ENCODE measurements around the gene PPIL1.

Gene PPIL1

DNA sequence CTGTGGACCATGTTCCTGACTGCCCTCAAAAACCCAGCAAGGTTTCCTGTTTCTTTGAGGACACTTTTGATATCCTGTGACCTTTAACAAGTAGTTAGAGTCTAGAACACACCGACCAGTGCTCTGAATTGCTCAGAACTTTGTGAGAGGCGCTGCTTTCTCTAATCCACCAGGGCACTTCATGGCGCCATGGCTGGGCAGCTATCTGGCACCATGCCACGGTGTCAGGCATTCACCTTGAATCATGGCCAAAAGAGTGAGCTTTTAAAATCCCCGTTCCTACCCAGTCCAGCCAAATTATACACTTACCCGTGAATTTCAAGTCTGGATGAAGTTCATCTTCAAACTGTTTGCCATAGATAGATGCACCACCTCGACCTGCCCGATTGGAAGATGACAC, 18.3 kb downstream of the PPIL1 start:
- in situ Hi-C loops (cut with MboI; ENCODE audit: low sequenced_read_pairs), result no loop called here

DNA sequence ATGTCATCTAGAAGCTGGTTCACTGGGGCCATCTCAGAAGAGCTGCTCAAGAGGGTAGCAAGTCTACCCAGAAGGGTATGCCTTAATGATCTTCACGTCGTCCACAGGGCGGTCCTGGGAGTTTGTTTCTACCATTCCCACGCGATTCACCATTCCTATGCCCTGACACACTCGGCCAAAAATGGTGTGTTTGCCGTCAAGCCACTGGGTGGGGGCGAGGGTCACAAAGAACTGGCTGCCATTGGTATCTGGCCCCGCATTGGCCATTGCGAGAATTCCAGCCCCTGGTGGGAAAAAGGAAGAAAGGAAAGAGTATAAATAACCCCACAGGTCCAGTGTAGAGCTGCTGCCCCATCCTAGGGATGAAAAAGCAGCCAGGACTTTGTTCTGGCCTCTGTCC, 18.9 kb downstream of the PPIL1 start:
- in situ Hi-C loops (cut with MboI; ENCODE audit: low sequenced_read_pairs), result no loop called here

DNA sequence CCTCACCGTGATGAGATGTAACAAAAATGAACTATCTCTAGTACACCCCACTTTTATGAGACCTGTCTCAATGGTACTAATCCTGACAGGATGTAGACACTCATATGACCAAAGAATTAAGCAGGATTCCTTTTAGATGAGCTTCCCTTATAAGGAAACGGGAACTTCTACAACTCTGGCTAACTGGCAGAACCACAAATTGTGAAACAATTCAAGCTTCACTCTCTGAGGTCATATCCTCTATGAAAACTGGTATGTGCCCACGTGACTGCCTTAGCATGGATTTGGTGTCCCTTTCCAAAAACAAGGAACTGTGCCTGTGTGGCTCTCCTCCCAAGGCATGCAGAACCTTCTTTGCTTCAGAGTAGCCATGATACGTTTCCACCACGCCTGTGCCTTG, 21.3 kb downstream of the PPIL1 start:
- in situ Hi-C loops (cut with MboI; ENCODE audit: low sequenced_read_pairs), result loop anchor here (5.0 kb wide), 1 partner anchor 81 kb away; no protein-coding TSS in a partner anchor

DNA sequence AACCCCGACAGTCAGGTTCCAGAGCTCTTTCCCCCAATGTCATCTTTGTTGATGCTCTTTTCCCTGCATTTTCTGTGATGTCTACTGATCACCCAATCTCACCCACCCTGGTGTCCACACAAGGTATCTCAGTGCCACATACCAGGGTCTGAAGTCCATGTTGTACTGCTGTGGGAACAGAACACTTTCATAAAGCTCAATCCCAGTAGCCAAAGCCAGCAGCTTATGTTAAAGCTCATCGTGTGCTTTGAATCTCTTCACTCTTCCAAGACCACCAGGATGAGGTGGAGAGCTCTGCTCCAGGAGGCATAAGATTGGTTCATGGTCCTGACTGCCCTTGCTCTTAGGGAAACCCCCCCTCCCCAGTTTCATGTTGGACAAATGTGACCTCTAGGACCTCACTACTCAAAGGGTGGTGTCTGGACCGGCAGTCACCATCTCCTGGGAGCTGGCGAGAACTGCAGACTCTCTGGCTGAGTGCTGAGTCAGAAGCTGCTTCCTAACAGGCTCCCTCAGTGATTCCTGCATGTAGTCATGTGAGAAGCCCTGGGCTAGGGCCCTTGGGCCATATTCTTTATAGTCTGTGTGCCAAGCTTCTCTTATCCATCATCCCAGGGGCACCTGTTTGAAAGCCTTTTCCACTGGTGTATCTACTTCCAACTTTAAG, 22.0 kb downstream of the PPIL1 start:
- in situ Hi-C loops (cut with MboI; ENCODE audit: low sequenced_read_pairs), result loop anchor here (5.0 kb wide), 1 partner anchor 80 kb away; no protein-coding TSS in a partner anchor

DNA sequence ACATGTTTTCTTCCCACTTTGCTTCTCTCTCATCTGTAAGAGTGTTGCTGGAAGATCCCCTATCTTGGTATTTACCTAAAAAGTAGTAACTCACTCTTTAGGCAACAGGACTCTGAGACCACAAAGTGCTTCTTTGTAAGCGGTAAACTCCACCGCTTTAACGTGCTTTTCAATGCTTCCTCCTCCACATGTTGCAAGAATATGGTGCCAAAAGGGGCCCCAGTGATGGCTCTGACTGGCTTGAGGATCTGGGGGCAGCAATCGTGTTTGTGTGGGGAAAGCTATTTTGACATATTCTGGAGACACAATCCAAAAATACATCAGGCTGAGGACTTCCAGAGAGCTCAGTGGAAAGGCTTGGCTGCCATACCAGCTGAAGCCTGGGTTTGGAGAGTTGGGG, 23.0 kb downstream of the PPIL1 start:
- in situ Hi-C loops (cut with MboI; ENCODE audit: low sequenced_read_pairs), result loop anchor here (5.0 kb wide), 1 partner anchor 79 kb away; no protein-coding TSS in a partner anchor

DNA sequence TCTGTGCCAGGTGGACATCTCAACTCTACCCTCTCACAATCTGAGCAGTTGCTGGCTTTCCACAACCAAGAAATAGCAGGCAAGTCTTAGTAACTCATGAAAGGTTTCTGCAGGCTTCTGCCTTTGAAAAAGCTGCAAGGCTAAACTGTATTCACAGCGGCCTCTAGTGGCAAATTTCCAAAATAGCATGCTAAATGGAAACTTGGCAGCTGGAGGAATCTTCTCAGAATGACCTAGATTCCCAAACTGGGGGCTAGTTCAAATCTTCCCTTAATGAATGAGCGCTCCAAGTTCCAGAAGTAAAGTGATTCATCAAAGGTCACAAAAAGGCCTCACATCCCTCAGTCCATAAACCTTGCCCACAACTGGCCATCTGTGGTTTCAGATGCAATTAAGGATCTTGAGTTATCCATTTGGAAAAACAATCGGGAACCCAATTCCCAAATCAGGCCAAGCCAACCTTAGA, 23.4 kb downstream of the PPIL1 start:
- in situ Hi-C loops (cut with MboI; ENCODE audit: low sequenced_read_pairs), result loop anchor here (5.0 kb wide), 1 partner anchor 79 kb away; no protein-coding TSS in a partner anchor

DNA sequence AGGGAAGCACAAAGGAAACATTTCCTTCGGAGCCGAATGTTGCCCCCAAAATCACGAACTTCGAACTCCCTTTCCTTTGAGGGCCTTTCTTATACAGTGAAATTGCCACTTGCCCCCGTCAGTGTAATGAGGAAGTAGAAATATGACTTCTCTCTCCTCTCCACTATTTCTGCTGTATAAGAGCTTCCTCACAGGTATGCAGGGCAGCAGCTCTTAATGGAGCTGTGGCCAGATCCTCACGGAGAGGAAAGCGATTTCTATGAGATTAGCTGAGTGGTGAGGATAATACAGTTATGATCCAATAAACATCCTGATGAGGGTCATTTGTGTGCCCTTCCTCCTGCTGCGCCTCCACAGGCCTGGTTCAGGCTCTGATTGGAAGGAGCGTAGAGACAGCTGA, 24.6 kb downstream of the PPIL1 start:
- in situ Hi-C loops (cut with MboI; ENCODE audit: low sequenced_read_pairs), result loop anchor here (5.0 kb wide), 1 partner anchor 78 kb away; no protein-coding TSS in a partner anchor

DNA sequence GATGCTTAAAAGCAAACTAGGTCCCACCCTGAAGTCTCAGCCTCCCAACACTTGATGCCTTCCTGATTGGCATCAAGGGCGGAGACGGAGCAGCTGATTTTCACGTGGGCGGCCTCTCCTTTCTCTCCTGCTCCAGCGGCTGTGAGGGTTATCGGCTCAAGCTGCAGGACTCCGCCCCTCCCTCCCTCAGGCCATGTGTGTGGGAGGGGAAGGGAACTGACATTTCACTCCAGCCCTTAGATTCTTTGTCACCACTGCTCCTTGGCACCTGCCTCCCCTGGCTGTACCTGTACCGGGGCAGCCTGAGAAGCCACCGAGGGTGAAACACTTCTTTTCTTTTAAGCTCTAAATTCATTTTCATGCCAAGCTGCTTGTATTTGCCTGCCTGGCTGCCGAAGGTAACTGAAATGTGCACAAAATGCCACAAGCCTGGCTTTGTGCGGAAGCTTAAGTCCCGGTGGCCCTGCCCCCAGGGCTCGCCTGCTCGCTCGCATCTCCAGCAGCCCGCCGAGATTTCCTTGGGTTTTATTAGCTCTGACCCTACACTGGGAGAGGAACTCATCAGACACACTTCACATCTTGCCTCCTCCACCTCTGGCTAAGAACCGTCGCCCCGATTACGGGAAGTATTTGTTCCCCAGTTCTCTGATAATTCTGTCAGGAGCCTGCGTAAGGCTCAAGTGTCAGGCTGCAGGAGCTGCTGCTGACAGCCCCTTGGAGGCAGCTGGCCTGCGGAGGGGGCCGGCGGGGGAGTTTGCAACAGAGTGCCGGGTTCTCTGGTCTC, 25.8 kb downstream of the PPIL1 start:
- in situ Hi-C loops (cut with MboI; ENCODE audit: low sequenced_read_pairs), result no loop called here

DNA sequence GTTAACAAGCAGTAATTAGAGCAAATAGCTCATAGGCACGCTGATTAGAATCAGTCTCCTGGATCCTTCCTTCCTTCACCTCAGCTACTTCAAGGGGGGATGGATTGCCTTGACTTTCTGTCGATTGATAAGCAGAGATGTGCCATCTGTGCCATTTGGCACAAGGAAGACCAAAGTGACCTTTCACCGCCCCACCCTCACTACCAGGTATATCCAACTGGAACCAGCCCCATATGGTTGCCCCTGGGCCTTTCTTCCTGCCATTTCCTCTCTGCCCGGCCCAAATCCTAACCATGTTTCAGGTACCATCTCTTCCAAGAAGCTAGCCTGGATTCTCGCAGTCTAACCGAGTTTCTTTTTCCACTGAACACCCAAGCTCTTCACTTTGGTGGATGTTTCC, 26.6 kb downstream of the PPIL1 start:
- in situ Hi-C loops (cut with MboI; ENCODE audit: low sequenced_read_pairs), result no loop called here

DNA sequence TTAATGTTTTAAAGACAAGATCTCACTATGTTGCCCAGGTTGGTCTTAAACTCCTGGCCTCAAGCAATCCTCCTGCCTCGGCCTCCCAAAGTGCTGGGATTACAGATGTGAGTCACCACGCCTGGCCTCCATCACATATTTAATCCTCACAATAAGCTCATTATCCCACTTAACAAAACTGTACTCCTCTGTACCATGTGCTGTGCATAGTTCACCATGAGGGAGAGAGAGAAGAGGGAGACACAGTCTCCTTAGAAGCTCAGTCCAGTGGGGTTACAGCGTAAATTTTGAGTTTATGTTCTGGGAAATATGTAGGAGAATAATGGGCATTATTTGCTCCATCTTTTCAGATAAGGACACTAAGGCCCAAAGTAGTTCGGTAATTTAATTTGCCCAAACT, 27.5 kb downstream of the PPIL1 start:
- in situ Hi-C loops (cut with MboI; ENCODE audit: low sequenced_read_pairs), result no loop called here

DNA sequence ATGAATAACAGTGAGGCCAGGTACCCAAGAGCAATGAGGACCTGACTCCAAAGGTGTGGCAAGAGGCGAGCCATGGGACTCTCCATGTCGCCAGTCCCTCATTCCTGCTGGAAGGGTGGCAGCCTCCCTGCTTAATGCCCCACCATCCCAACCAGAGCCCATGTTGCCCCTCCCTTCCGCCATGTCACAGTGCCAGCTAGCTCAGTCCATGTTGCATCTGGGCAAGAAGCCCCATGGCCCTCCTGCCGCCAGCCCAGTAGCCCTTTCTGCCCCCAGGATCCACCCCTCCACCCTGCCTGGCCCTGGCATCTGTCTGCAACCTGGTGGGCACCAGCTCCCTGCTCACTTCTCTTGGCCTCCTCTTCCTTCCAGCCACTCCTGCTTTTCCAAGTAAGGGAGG, 29.4 kb downstream of the PPIL1 start:
- in situ Hi-C loops (cut with MboI; ENCODE audit: low sequenced_read_pairs), result no loop called here

DNA sequence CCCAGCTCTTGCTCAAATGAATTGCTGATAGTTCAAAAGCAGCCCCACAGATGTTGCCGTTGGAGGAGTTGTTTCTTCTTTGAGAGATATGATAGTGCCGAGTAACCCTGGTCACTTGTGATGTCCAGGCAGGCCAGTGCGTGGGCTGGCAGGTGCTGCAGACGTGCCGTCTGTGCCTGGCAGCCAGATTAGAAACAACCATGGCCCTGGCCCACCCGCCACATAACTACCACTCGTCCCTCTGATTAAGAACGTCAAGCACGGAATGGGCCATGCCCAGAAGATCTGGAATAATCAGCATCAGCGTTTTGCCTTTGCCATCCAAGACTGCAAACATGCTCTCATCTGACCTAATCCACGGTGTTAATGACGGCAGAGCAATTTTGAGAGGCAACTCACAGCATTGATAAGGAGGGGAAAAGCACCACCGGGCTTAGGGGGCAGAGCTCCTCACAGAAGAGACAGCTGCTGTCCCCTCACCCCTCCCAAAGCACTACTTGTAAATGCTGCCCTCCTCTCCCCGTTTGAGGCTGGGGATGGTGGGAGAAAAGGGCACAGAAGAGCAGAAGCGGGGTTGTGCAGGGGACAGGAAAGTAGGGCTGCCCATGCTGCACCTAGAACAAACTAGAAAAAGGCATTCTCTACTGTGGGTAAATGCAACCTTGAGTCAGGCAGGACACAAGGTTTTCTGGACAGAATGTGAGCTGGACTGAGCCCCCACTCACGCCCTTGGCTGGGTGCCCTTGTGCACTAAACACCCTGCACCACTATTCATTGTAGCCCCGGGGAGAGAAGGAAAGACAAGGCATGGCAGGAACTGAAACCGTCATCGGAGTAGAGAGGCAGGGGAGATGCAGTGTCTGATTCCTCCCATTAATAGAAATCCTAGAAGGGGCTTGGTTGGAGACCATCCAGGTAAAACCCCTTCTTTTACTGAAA, 30.1 kb downstream of the PPIL1 start:
- in situ Hi-C loops (cut with MboI; ENCODE audit: low sequenced_read_pairs), result no loop called here

DNA sequence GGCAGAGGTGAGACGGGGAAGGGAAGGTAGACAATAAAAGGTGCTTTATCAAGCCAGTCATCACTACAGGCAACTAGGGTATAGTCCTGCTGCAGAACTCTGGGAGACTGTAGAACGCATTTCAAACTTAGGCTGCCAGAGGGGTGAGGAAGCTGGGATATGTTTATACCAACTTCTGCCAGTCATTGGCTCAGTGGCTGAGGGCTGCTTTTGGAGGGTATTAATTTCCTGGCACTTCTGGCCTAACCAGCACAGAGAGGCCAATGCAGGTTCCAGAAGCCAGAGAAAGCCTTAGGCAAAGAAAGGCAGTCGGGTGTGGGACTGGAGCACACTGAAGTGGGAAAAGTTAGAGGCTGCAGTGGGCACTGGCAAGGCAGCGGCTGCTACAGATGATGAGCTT, 31.4 kb downstream of the PPIL1 start:
- in situ Hi-C loops (cut with MboI; ENCODE audit: low sequenced_read_pairs), result no loop called here

DNA sequence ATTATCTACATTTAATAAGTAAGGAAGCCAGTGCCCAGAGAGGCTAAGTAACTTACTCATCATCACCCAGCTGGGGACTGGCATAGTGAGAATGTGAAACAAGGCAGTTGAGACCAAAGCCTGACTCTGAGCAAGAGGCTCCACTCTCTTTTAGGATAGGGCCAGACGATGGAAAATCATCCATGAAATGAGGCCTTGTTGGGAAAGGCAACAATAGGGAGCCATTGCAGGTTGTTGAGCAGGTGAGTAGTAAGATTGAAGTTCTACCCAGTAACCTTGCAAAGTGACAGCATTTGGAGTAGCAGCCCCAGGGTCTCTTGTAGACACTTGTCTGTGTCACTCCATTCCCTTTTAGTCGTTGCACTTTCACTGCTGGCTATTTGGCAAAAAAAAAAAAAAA, 32.8 kb downstream of the PPIL1 start:
- in situ Hi-C loops (cut with MboI; ENCODE audit: low sequenced_read_pairs), result no loop called here

DNA sequence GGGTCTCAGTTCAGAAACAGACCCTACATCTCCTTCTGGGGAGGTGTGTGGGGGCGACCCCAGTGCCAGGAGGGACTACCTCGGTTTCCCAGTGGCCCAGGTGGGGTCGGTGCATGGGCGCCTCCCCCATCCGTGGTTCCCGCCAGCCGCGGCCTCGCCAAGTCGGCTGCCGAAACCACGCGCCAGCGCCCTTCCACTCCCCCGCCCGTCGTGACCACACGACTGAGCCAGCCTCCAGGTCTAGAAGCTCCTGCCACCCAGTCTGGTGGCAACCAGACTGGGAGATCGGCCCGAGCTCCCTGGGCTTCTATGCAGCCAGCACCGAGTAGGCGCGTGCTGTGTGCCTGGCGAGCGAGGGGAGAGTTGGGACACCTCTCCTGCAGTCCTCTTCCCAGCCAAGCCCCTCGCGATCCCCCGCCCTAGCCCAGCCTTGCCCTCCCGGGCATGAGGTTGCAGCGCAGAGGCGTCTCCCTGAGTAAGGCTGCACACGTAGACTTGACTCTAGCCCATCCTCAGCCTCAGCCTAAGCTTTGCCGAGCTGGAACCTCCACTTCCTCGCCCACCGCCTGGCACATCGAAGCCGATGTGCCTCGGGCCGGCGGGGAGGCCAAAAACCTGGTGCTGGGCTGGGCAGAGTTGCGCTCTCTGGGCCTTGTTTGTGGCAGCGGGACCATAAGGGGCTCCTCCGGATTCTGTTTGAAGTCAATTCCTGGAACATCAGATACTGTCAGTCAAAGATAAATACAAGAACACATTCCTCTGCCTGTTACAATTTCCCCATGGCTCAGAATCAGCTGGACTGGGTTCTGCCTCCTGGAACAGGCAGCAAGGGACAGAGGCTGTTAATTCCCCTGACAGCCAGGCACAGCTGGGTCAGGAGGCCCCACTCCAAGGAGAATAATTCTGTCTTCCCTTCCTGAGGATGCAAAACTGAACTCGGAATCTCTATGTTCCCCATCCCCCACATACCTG, 33.9 kb downstream of the PPIL1 start:
- in situ Hi-C loops (cut with MboI; ENCODE audit: low sequenced_read_pairs), result no loop called here

DNA sequence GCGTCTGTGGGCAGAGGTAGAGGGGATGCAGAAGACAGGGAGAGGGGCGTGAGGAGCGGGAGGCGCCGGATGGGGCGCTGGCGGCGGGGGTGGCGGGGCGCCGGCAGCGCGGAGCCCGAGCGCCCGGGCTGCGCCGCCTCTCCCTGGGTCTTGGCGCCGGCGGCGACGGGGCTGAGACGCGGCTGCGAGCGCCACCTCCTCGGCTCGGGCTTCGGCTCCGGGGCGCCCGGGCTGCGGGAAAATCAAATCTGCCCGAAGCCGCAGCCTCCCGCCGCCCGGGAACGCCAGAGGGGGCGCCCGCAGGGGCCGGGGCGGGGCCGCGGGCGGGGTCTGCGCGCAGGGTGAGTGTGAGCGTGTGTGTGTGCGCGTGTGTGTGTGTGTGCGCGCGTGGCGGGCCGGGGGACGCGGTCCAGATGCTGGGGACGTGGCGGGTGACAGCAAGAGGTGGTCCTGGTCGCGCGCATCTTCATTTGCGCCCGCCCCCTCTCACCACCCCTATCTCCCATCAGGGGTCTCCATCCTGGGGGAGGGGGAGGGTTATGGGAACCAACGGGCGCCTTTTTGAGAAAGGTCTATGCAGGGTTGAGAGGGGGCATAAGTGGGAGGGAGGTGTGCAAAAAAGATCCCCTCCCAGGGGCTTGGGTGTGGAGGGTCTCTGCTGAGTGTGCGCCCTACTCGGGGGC, 34.7 kb downstream of the PPIL1 start:
- in situ Hi-C loops (cut with MboI; ENCODE audit: low sequenced_read_pairs), result no loop called here

DNA sequence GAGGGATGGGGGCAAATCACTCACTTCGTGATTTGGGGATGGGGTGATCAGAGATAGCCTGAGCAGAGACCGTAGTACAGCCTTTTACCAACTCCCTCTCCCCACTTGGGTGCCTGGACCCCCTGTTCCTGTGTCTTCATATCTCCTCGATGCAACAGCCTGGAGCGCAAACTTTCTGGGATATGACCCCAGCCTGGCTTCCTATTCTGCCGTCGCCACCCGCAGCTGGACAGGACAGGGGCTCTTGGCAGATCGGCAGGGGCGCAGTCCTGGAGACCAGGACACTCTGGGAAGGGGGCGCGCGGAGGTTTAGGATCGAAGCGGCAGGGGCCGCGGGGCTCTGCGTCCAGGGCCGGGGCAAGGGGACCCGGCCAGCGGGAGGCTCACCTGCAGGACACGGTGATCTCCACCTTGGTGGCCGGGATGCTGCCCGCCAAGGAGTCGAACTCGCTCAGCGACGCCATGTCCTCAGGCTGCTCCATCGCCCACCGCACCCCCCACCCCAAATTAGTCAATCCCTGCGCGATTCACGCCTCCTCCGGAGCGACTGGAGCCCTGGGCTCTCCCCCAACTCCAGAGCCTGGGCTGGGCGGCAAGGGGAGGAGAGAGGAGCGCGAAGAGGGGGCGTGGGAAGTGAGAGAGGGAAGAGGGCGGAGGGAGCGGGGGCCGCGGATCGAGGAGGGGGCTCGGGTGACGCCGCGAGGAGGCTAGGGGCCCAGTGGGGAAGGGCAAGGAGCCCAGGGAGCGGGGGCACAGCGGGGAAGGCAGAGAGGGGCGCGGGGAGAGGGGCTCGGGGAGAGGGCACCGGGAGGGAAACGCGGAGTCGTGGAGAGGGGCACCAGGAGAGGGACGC, 35.5 kb downstream of the PPIL1 start, which contains the start of gene CPNE5:
Gene CPNE5 (minus strand): TSS at position 549 of the 853 bp plus-strand sequence. CDS start 67 bp downstream, at position 482.
- in situ Hi-C loops (cut with MboI; ENCODE audit: low sequenced_read_pairs), result no loop called here

DNA sequence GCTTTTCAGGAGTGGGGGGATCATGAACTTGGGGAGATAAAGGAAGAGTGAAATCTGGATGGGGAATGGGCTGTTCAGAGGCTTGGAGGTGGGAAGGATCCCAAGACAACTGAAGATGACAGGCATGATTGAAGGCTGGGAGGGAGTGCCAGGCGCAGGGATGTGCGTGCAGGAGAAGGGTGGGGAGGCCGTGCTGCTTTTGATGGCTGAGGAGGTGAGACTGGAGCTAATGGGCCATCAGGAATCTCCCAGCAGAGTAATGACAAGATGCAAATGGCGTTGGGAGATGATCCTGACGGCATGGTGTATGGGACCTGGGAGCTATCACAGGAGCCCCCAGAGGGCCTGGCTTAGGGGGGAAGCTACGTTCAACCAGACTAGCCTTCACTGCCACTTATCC, 36.9 kb downstream of the PPIL1 start:
- in situ Hi-C loops (cut with MboI; ENCODE audit: low sequenced_read_pairs), result no loop called here

Data from HL-60/S4 (cell line).